ENCODE data around the gene SASH1.

The SASH1 gene

DNA sequence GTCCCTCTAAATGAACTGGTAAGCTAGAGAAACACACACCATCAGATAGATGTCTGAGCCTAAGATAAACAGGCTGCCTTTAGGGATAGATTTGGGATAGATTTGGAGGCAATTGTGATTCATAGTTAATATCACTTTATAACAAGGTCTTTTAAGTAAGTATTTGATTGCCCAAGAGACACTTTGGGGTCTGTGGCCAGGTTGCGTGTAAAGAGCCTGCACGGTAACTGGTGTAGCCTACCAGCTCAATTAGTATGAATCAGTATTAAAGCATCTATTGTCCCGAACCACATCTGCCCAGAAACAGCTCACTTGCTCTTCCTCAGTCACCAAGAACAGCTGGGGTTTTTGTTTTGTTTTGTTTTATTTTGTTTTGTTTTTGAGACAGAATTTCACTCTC is 193.3 kb downstream of the SASH1 start:
- Histone ChIP-seq H4K20me1 (ENCODE audit: low read depth, low read length) (no peaks in the 10 kb centered on the region), H3K79me2 (ENCODE audit: insufficient read depth, low read length) (no peaks in the 10 kb centered on the region), H3K27ac (ENCODE audit: low read depth, low read length) (no peak overlapping the region), H3K27me3 (ENCODE audit: low read length) (no peaks in the 10 kb centered on the region), H3K9me3 (ENCODE audit: insufficient read depth, low read length) (no peaks in the 10 kb centered on the region), H3K9me2 (replicated peaks; ENCODE audit: insufficient read depth, low read length) (no peaks in the 10 kb centered on the region), H3K4me3 (ENCODE audit: insufficient read depth, low read length, poor library complexity, severe bottlenecking) (no peak overlapping the region), H3F3A (ENCODE audit: insufficient read depth) (no peaks in the 10 kb centered on the region), H3K4me2 (ENCODE audit: low read depth, low read length, poor library complexity, severe bottlenecking) (no peak overlapping the region), H2AFZ (ENCODE audit: low read depth, low read length, severe bottlenecking) (no peak overlapping the region), H3K9ac (ENCODE audit: low read length) (no peak overlapping the region), H3K36me3 (ENCODE audit: low read length) (no peaks in the 10 kb centered on the region)
- TF ChIP-seq, protein P1, sequence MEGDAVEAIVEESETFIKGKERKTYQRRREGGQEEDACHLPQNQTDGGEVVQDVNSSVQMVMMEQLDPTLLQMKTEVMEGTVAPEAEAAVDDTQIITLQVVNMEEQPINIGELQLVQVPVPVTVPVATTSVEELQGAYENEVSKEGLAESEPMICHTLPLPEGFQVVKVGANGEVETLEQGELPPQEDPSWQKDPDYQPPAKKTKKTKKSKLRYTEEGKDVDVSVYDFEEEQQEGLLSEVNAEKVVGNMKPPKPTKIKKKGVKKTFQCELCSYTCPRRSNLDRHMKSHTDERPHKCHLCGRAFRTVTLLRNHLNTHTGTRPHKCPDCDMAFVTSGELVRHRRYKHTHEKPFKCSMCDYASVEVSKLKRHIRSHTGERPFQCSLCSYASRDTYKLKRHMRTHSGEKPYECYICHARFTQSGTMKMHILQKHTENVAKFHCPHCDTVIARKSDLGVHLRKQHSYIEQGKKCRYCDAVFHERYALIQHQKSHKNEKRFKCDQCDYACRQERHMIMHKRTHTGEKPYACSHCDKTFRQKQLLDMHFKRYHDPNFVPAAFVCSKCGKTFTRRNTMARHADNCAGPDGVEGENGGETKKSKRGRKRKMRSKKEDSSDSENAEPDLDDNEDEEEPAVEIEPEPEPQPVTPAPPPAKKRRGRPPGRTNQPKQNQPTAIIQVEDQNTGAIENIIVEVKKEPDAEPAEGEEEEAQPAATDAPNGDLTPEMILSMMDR (IDR thresholded peaks at IDR 0.05; ENCODE audit: insufficient read depth, low read length, poor library complexity, severe bottlenecking) = no peak
- TF ChIP-seq EZH2phosphoT487 (conservative IDR thresholded peaks at IDR 0.05; ENCODE audit: low read length) = no peak

DNA sequence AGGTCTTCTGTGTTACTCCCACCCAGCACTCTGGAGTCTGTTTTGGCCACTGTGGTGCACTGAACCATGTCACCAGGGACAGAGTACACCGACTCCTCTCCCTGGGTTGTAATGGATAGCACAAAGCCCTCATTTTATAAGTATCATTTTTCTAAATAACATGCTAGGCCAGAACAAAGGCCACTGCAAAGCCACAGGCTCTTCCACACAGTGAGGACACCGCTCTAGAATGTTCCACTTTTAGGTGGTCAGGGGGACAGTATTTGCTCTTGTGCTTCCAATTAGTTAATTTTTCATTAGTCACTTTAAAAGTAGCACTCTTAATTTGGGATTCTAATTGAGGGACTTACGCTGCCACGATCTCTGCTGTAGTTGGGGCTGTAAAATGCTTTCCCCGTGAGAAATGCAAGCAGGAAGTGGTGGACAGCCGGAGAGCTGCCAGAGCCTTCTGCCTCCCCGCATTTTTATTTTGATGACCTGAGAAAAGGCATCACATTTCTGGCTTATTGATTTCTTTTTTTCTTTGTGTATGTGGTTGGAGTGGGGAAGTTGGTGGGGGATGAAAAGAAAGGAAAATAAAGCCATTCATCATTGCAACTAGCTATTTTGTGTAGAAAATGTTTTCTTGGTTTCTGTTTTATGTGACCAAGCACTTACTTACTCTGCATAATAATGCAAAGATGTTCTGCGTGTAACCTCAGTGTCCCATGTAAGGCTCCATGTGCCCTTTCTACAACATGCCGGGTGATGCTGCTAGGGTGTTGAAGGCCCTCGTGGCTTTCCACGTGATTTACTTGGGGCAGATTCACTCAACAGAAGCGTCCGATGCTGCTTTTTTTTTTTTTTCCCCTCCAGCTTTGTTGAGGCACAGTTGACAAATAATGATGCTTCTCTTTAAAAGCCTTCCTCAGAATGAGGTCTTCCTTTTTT is 195.9 kb downstream of the SASH1 start:
- no peak for TF ChIP-seq EZH2phosphoT487 (conservative IDR thresholded peaks at IDR 0.05; ENCODE audit: low read length)
- TF ChIP-seq, protein P1 (IDR thresholded peaks at IDR 0.05; ENCODE audit: insufficient read depth, low read length, poor library complexity, severe bottlenecking) = no peak
- no peaks in the 10 kb centered on the region for H3K9me3 ChIP-seq (ENCODE audit: insufficient read depth, low read length)
- no peak overlapping the region for H3K4me3 ChIP-seq (ENCODE audit: insufficient read depth, low read length, poor library complexity, severe bottlenecking)
- no peaks in the 10 kb centered on the region for H3K27me3 ChIP-seq (ENCODE audit: low read length)
- H3K9ac ChIP-seq (ENCODE audit: low read length) = no peak overlapping the region
- no peaks in the 10 kb centered on the region for H3K79me2 ChIP-seq (ENCODE audit: insufficient read depth, low read length)
- H4K20me1 ChIP-seq (ENCODE audit: low read depth, low read length) = no peaks in the 10 kb centered on the region
- no peaks in the 10 kb centered on the region for H3K9me2 ChIP-seq (replicated peaks; ENCODE audit: insufficient read depth, low read length)
- no peak overlapping the region for H2AFZ ChIP-seq (ENCODE audit: low read depth, low read length, severe bottlenecking)
- H3K4me2 ChIP-seq (ENCODE audit: low read depth, low read length, poor library complexity, severe bottlenecking) = no peak overlapping the region
- H3F3A ChIP-seq (ENCODE audit: insufficient read depth) = no peaks in the 10 kb centered on the region
- no peak overlapping the region for H3K27ac ChIP-seq (ENCODE audit: low read depth, low read length)
- no peaks in the 10 kb centered on the region for H3K36me3 ChIP-seq (ENCODE audit: low read length)

GRCh38 chr6:148543540-148543939 is 200.9 kb downstream of the SASH1 start:
- H3K36me3 ChIP-seq (ENCODE audit: low read length) = no peaks in the 10 kb centered on the region
- TF ChIP-seq, protein P1 (IDR thresholded peaks at IDR 0.05; ENCODE audit: insufficient read depth, low read length, poor library complexity, severe bottlenecking) = no peak
- TF ChIP-seq EZH2phosphoT487 (conservative IDR thresholded peaks at IDR 0.05; ENCODE audit: low read length) = no peak
- H3K27ac ChIP-seq (ENCODE audit: low read depth, low read length) = no peak overlapping the region
- H3K9me2 ChIP-seq (replicated peaks; ENCODE audit: insufficient read depth, low read length) = no peaks in the 10 kb centered on the region
- no peak overlapping the region for H3K4me3 ChIP-seq (ENCODE audit: insufficient read depth, low read length, poor library complexity, severe bottlenecking)
- no peaks in the 10 kb centered on the region for H3K9me3 ChIP-seq (ENCODE audit: insufficient read depth, low read length)
- H2AFZ ChIP-seq (ENCODE audit: low read depth, low read length, severe bottlenecking) = no peak overlapping the region
- H3K79me2 ChIP-seq (ENCODE audit: insufficient read depth, low read length) = no peaks in the 10 kb centered on the region
- no peak overlapping the region for H3K4me2 ChIP-seq (ENCODE audit: low read depth, low read length, poor library complexity, severe bottlenecking)
- no peaks in the 10 kb centered on the region for H3K27me3 ChIP-seq (ENCODE audit: low read length)
- H3K9ac ChIP-seq (ENCODE audit: low read length) = no peak overlapping the region
- no peaks in the 10 kb centered on the region for H3F3A ChIP-seq (ENCODE audit: insufficient read depth)
- H4K20me1 ChIP-seq (ENCODE audit: low read depth, low read length) = no peaks in the 10 kb centered on the region

Data from SU-DHL-6 (cell line).